Measurements from ENCODE around the gene AKAP1. TPM values are rescaled to one million over a fixed set of nuclear protein-coding genes. Genes with fewer than 3 reads are reported as not detected.

The AKAP1 gene
- total RNA-seq, 1 donor from 2014 or later, result 21.2 TPM

GRCh38 chr17:57125406-57125805 lies 40.4 kb downstream of the AKAP1 start:
- no peak for DNase-seq (ENCODE audit: low read depth in 2 of 2)

GRCh38 chr17:57125866-57126265 lies 40.8 kb downstream of the AKAP1 start:
- no peak for DNase-seq (ENCODE audit: low read depth in 2 of 2)

GRCh38 chr17:57130708-57131461 lies 45.8 kb downstream of the AKAP1 start:
- DNase-seq (ENCODE audit: low read depth in 2 of 2), result peak; percentile 80 to 85

DNA sequence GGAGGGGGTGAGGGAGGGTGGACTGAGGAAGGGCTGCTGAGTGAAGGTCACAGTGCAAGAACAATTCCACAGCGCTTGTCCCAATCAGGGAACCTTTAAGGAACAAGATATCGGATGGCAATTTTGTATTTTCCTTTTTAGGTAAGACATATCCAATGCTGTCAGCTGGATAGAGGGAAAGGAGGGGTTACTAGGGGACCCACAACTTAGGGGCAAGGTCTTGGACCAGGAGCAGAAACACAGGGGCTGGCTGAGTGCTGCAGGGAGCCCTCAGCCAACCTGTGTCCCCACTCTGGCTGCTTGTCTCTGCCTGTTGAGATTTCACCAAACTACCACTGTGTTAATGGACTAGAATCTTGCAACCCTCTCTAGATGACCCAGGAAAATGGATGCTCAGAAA lies 47.6 kb downstream of the AKAP1 start:
- DNase-seq (ENCODE audit: low read depth in 2 of 2), result no peak

GRCh38 chr17:57133486-57133885 lies 48.4 kb downstream of the AKAP1 start:
- no peak for DNase-seq (ENCODE audit: low read depth in 2 of 2)

GRCh38 chr17:57135026-57135788 lies 50.2 kb downstream of the AKAP1 start:
- no peak for DNase-seq (ENCODE audit: low read depth in 2 of 2)

- DNase-seq (ENCODE audit: low read depth in 2 of 2), result peak in 1 of 2 donors; percentile 49
Measured at GRCh38 chr17:57135789-57136291, 50.8 kb downstream of the AKAP1 start.

- DNase-seq (ENCODE audit: low read depth in 2 of 2), result no peak
Measured at GRCh38 chr17:57136355-57136754, 51.3 kb downstream of the AKAP1 start.

- DNase-seq (ENCODE audit: low read depth in 2 of 2), result no peak
Measured at GRCh38 chr17:57138030-57138911, 53.2 kb downstream of the AKAP1 start.

- DNase-seq (ENCODE audit: low read depth in 2 of 2), result peak in 1 of 2 donors; percentile 12
Measured at GRCh38 chr17:57138956-57139576, 54.0 kb downstream of the AKAP1 start.

GRCh38 chr17:57140316-57140715 lies 55.3 kb downstream of the AKAP1 start:
- no peak for DNase-seq (ENCODE audit: low read depth in 2 of 2)

- DNase-seq (ENCODE audit: low read depth in 2 of 2), result peak in 1 of 2 donors; percentile 16
Measured at GRCh38 chr17:57142925-57143324, 57.9 kb downstream of the AKAP1 start.

GRCh38 chr17:57143361-57143760 lies 58.3 kb downstream of the AKAP1 start:
- DNase-seq (ENCODE audit: low read depth in 2 of 2), result no peak

- DNase-seq (ENCODE audit: low read depth in 2 of 2), result no peak
Measured at GRCh38 chr17:57143919-57144318, 58.9 kb downstream of the AKAP1 start.

- DNase-seq (ENCODE audit: low read depth in 2 of 2), result no peak
Measured at GRCh38 chr17:57144567-57144966, 59.5 kb downstream of the AKAP1 start.

GRCh38 chr17:57145347-57145746 lies 60.3 kb downstream of the AKAP1 start:
- DNase-seq (ENCODE audit: low read depth in 2 of 2), result no peak

GRCh38 chr17:57146273-57146672 lies 61.2 kb downstream of the AKAP1 start:
- DNase-seq (ENCODE audit: low read depth in 2 of 2), result no peak

DNA sequence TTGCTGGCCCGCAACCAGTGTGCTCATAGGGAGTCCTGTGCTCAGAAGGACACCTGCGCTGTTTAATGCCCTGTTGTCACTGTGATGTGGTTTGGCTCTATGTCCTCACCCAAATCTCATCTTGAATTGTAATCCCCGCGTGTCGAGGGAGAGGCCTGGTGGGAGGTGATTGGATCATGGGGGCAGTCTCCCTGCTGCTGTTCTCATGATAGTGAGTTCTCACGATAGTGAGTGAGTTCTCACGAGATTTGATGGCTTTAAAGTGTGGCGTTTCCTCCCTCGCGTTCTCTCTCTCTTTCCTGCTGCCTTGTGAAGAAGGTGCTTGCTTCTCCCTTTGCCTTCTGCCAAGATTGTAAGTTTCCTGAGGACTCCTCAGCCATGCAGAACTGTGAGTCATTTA lies 66.8 kb downstream of the AKAP1 start:
- no peak for DNase-seq (ENCODE audit: low read depth in 2 of 2)

GRCh38 chr17:57152967-57153528 lies 68.0 kb downstream of the AKAP1 start:
- no peak for DNase-seq (ENCODE audit: low read depth in 2 of 2)

DNA sequence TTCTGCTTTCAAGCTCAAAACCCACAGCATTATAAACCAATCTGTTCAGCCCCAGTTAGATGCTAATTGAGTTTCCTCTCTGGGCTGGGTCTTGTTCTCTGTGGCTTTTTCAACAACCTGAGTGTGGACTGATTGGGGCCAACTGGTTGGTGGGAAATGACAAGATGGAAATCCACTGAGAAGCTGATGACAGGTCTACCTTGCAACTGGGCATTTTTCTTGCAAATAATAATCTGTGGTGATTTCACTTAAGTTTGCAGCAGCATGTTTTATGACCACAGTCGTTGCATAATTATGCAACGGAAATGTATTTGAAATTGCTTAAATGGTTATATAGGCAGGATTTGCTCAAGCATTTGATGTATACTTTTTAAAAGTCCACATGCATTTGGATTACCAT lies 69.9 kb downstream of the AKAP1 start:
- DNase-seq (ENCODE audit: low read depth in 2 of 2), result no peak

GRCh38 chr17:57158325-57158724 lies 73.3 kb downstream of the AKAP1 start:
- no peak for DNase-seq (ENCODE audit: low read depth in 2 of 2)
